ACHN (cell line): ENCODE results near the gene DHX40.

ENCODE experiments used
- DNase-seq: peaks from one replicate; pipeline ENCODE4 v3.0.0-alpha.2; 2015
- in situ Hi-C: cut with HindIII; loops from 2 replicates; pipeline ENCODE4 v1.10.0; 2017; ENCODE audit warnings: low sequenced_read_pairs, low pct_ligation_motif_present, low pct_unique_long_range_greater_than_20kb

DHX40 gene

DNA sequence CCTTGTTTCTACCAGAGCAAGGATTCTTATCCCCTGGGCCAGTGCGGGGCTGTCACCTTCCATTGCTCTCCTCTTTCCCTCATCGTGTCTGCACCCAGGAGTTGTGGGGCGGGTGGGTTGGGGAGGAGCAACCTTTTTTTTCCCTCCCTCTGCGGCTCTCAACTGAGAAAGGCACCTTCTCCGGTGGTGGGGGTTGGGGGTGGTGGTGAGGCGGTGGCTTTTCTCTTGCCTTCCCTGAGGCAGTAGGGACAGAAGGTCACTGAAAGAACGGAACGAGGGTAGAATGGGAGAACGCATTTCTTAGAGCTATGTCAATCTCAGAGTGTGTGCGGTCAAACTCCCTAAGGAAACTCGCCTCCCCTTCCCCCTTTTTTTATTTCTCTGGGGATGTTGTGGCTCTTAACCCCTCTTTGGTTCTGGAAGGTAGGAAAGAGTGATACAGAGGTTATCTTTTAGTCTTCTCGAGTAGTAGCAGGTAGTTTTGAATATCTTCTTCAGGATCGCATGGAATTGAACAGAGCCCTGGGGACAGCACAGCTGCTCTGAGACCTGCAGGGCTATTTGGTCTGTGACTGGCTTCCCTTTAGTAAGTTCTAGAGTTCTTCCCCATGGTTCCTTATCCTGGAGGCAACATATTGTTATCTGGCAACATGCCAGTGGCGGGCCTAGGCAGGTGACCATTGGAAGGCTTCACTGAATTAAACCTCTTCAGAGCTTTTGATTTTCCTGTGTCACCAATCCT lies 55.3 kb downstream of the DHX40 start:
- DNase-seq, result peak; percentile 61
- in situ Hi-C loops, result no loop called here

DNA sequence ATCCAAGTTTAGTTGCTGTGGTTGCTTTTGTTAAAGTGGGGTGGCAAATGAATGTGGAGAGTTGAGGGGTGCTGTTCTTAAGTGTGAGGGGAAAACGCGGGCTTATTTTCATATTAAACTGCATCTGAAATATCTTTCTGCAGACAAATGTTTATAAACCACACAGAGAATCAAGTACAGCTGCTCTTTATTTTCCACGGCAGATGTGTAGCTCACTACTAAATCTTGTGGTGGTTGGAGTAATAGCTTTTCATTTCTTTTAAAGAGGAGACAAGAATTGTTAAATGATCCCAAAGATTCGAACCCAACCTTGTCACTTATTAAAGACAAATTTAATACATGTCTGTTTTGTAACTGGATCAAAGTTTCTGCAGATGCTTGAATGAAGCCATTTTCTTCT lies 56.4 kb downstream of the DHX40 start:
- in situ Hi-C loops, result no loop called here
- no peak for DNase-seq

DNA sequence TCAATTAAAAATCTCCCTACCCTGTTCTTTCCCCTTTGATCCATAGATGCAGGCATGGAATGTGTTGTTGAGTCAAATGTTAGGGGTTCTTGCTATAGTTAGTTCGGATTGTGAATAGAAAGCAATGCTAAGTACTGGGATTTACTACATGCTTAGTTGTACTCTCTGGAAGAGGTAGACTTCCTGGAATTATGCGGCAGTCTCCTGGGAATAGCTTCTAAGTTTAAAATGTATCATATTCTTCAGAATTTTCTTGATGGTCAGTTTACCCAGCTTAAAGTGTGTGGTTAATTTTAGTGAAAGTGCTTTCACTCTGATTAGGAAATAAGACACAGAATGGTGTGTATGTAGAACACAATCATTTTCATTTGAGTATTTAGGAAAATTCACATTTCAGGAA lies 57.7 kb downstream of the DHX40 start:
- no peak for DNase-seq
- in situ Hi-C loops, result no loop called here

DNA sequence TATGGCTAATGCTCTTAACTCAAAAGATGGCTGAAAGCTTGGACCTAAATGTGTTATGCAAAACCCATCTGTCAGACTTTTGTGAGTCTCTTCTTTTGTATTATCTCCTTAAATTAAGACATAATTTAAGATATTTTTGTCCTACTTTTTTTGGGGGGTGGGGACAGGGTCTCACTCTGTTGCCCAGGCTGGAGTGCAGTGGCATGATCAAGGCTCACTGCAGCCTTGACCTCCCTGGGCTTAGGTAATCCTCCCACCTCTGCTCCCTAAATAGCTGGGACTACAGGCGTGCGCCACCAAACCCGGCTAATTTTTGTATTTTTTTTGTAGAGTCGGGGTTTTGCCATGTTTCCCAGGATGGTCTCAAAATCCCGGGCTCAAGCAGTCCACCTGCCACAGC lies 61.3 kb downstream of the DHX40 start:
- no peak for DNase-seq
- in situ Hi-C loops, result no loop called here

DNA sequence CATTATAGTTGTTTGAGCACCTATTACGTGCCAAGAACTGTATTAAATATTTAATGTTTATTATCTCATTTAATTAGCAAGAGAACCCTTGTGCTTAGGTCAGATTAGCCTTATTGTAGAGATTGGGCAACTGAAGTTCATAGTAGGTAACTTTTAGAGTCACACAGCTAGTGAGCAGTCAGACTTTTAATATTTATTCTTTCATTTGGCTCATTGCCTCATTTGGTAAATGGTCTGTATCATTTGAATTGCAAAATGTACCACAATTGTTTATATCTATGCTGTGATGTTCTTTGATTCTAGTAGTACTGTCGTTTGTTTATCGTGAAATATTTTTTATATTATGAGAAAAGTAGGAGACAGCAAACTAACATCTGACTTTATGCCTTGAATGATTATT lies 61.9 kb downstream of the DHX40 start:
- in situ Hi-C loops, result no loop called here
- no peak for DNase-seq

DNA sequence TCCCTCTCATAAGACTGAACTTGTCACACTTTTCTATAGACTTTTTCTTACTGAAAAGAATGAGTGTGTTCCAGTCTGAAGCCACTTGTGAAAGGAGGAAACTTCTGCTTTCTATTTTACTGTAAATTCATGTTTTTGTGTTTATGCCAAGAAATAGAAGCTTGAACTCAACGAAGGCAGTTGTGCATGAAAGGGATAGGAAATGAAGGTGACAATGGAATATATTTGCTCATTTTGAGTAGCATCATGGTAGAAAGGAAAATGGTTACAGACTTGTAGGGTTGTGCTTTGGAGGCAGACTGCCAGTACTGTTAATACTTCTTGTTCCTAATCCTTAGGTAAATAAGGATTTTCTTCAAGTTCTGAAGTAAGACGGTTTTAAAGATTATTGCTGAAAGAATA lies 62.4 kb downstream of the DHX40 start:
- DNase-seq, result no peak
- in situ Hi-C loops, result no loop called here

DNA sequence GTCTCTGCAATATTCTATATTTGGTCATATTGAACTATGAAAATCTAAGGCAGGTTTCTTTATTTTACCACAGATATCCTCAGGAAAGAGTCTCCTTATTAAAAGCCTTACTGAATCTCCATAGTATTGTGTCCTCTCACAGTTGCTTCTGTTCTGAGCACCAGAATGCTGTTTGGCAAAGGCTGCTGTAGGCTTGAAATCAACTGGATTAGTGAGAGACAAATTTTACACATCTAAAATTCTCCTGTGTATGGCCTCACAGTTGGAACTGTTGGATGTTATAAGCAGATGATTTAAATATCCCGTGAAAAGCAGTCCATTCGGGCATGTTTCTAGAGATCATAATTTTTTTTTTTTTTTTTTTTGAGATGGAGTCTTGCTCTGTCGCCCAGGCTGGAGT lies 63.8 kb downstream of the DHX40 start:
- no peak for DNase-seq
- in situ Hi-C loops, result no loop called here

DNA sequence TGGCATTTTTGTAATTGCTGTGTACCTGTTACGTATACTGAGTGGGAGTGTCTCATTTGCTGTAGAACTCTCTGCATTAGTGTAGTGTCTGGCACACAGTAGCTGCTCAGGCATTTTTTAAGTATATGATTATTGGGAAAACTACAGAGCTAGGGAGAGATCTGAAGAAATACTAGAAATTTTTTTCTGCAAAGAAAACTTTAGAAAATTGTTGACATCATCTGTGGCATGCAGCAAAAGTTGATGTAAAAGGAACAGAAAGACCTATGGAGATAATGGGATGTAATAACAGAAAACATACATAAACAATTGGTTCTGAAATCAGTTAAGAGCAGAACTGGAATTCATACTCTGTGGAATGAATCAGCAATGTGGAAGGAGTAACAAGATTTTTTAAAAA lies 65.9 kb downstream of the DHX40 start:
- in situ Hi-C loops, result no loop called here
- DNase-seq, result no peak

DNA sequence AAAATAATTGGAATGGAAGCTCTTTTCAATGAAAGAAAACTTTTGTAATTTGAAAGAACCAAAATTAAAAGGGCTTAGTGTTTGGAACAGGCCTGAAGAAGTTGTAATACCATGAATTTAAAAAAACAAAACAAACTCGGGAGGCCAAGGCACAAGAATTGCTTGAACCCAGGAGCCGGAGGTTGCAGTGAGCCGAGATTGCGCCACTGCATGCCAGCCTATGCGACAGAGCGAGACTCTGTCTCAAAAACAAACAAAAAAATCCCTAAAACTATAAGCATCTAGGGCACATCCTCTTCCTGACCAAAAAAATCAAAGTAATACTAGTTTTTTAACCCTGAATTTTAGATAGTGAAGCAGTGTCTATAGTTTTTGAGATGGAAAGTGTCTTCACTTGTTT lies 67.0 kb downstream of the DHX40 start:
- in situ Hi-C loops, result no loop called here

DNA sequence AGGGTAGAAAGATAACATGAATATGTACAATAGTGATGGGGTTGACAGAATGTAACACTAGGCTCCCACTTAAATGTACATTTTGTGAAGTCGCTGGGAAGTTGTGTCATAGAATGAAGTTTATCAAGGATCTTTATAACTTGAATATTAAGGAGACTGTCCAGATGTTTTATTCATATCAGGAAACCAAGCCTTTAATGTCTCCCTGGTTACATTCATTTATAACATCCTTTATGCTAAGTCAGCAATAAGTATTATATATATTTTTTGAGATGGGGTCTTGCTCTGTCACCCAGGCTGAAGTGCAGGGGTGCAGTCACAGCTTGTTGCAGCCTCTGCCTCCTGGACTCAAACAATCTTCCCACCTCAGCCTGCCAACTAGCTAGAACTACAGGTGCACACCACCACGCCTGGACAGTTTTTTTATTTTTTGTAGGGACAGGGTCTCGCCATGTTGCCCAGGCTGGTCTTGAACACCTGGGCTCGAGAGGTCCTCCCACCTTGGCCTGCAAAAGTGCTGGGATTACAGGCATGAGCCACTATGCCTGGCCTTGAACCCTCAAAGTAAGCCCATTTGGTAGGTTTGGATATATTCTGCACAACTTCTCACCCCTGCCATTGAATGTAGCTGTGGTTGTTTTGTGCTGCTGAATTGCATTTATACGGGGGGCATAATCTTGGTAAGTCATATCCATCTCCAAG lies 68.4 kb downstream of the DHX40 start:
- DNase-seq, result no peak
- in situ Hi-C loops, result no loop called here

More for the DNA sequence above, 67.0 kb downstream of the DHX40 start:
- no peak for DNase-seq

DNA sequence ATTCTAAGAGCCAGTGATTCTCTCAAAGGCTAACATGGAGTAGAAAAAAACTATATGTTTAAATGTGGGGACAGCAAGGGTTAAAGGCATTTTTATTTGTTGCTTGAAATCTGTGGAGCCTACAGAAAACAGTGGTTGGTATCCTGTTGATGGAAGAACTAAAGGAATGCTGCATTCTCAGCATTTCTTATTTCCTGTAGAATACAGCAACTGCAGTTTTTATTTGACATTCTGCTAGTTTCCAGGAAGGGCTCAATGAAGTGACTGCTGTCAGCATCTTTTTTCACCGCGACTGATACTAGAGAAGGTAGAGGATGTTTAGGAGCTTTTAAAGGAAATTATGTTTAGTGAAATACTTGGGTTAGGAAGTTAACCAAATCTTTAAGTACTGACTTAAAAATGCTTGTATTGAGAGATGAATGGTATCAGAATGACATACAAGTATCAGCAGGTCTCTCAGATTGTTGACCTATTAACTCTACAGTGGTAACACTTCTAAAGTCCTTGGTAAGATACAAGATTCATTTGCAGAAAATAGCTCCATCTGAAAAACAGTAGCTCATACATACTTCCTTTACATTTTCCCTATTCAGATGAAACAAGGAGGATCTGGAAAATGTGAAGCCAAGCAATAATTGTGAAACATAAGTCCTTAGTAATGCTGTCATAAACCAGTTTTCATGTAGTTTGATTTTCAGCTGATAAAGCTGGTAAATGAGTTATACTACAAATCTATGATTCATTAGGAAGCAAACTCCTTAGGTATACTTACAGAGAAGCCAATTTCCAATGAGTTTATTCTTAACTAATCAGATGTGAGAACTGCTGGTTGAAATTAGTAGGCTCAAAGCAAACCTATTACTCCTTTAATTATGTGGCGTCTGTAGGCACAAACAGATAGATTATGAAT lies 69.5 kb downstream of the DHX40 start:
- no peak for DNase-seq
- in situ Hi-C loops, result no loop called here

DNA sequence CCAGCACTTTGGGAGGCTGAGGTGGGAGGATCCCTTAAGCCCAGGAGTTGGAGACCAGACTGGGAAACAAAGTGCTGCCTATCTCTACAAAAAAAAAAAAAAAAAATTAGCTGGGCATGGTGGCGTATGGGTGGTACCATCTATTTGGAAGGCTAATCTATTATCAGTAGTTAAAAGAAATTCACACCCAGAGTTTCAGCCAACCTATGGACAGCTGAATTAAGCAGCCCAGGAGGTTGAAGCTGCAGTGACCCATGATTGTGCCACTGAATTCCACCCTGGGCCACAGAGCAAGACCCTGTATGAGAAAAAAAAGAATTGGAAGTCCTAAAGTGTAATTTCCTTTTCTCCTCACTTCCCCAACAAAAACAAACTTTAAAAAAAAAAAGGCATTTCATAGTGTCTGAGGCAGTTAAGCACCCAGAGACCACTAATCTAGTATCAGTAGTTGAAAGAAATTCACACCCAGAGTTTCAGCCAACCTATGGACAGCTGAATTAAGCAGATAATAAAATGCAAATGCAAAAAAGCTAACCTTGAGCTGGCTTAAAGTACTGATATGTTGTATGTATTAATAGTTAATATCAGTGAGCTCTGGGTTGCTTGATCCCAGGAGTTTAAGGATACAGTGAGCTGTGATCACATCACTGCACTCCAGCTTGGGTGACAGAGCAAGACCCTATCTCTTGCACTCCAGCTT lies 72.4 kb downstream of the DHX40 start:
- no peak for DNase-seq
- in situ Hi-C loops, result no loop called here

DNA sequence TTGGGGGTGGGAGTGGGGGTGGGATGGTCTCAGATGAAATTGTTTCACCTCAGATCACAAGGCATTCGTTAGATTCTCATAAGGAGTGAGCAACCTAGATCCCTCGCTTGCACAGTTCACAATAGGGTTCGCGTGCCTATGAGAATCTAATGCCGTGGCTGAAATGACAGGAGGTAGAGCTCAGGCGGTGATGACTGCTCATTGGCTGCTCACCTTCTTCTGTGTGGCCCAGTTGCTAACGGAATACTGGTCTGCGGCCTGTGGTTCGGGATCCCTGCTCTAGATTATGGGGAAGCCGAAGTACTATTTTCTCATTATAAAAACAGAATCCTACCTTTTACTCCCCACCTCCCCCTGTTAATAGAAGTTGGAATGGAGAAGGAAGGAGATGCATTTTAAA lies 73.1 kb downstream of the DHX40 start:
- in situ Hi-C loops, result no loop called here
- DNase-seq, result no peak

DNA sequence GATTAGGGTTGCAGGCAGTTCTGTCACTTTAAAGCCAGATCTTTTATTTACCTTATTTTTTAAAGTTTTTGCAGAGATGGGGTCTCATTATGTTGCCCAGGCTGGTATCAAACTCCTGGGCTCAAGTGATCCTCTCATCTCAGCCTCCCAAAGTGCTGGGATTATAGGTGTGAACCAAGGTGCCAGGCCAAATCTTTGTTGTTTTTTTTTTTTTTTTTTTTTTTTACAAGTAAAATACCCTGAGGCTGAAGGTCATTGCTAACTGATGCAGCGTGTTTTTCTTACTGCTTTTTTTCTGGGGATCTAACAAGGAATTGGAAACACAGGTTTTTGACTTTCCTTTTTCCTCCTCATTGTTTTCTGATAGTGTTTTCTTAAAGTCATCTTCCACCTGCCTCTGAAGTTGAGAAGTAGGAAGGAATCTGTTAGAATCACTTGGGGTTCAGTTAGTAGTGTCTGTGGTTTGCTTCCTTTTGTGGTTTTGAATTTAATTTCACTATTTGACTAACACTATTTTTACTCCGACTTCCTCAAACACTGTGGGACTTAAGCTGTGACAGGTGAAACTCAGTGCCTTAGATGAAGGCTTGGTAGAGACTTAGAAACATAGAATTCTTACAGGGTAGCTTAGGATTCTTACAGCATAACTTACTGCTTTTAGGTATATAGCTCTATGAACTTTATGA lies 76.5 kb downstream of the DHX40 start:
- in situ Hi-C loops, result no loop called here
- no peak for DNase-seq

DNA sequence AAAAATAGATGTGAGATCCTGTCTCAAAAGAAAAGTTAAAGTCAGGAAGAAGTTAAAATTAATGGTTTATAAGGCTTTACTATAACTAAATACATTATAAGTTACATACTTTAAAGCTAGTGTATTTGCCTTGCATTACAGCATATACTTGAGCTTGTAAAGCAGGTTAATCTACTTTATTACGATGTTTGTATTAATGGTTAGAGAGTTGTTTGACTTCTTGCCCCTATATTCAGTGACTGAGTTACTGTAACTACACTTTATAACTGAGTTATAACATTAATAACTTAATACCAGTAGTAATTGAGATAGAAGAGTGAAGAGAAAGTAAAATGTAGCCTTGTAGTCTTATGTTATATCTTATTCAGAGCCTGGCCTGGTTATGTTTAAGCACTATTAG lies 77.2 kb downstream of the DHX40 start:
- in situ Hi-C loops, result no loop called here
- no peak for DNase-seq

DNA sequence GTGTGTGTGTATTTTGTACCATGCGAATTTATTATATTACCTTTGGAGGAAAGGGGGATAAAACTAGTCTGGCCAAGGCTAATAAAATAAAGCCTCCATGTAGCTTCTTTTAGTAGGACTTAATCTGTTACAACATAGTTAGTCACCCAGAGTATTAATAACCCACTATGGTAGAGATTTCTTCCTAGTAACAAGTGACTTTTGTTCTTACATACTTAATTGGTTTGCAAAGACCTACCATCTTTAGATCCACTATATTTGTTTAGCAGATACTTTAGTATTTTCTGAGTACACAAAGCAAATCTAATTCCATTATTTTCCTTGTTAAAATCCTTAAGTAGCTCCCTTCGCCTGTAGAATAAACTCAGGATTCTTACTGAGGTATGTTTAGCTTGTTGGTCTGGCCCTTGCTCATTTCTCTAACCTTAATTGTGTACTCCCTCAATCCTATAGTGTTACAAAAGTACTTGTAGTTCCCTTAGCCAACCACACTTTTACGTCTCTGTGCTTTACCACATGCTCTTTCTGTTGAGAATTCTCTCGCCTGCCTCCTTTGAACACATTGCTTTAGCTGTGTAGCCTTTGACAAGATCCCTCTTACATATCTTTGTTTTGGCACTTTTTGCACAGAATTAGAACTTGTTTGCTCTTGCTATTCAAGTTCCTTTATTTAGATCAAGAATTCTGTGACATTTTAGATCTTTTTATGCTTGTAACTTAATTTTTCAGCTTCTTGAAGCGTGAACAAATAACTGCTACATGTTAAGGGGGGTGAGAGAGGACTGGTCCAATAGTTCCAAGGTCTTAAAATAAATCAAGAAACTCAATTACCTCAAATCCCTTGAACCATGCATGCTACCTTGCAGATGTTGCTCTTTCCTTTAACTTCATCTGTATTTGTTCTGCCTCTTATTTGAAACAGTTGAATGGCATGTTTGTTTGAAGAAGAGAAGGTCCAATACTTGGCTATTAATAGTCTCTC lies 78.0 kb downstream of the DHX40 start:
- DNase-seq, result no peak

DNA sequence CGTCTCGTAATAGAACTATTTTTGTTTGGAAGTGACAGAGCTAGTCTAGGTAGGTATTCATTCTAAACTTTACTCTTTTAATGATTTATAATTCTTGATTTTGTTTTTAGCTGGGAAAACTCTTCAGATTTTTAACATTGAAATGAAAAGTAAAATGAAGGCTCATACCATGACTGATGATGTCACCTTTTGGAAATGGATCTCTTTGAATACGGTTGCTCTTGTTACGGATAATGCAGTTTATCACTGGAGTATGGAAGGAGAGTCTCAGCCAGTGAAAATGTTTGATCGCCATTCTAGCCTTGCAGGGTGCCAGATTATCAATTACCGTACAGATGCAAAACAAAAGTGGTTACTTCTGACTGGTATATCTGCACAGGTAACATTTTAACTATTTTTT lies 81.9 kb downstream of the DHX40 start:
- DNase-seq, result no peak
- in situ Hi-C loops, result no loop called here

More for the DNA sequence above, 78.0 kb downstream of the DHX40 start:
- in situ Hi-C loops, result no loop called here
